ENCODE measurements around the gene RTBDN. TPM values are rescaled to one million over a fixed set of nuclear protein-coding genes. Genes with fewer than 3 reads are reported as not detected.

RTBDN gene
- polyA plus RNA-seq, 1 of the 3 experiments (the other 2 are of a cell fraction), result 0.72 TPM

- TF ChIP-seq CTCF (IDR thresholded peaks at IDR 0.05) (peak; percentile 60), EP300 (IDR thresholded peaks at IDR 0.05; ENCODE audit: borderline replicate concordance in 1 of 2, low read depth in 1 of 2, low read length in 1 of 2) (no peak)
These were observed 4.0 kb upstream of the RTBDN start, which contains the start of gene MAST1 (continued) for GRCh38 chr19:12838182-12838885.

- Histone ChIP-seq H3K36me3 (replicated peaks in 1 of 2; ENCODE audit: control insufficient read depth in 1 of 2, insufficient read depth in 2 of 2, low read length in 1 of 2) (no peaks in the 10 kb centered on the region), H3K27ac (ENCODE audit: low read depth in 2 of 2, low read length in 1 of 2) (no peak overlapping the region), H3K4me1 (ENCODE audit: control insufficient read depth in 1 of 2, insufficient read depth in 2 of 2, low read depth in 1 of 2, low read length in 1 of 2) (peaks cover 5 to 58% of the 10 kb centered on the region in 2 experiments; a peak in 2 of 4 replicates), H3K27me3 (ENCODE audit: insufficient read depth) (no peaks in the 10 kb centered on the region), H3K9ac (no peak overlapping the region), H4K20me1 (ENCODE audit: insufficient read depth) (no peaks in the 10 kb centered on the region), H3K79me2 (ENCODE audit: insufficient read depth) (no peaks in the 10 kb centered on the region), H3K4me2 (no peak overlapping the region), H3F3A (replicated peaks; ENCODE audit: insufficient read depth) (peaks cover 36% of the 10 kb centered on the region), H2AFZ (ENCODE audit: low read depth) (no peak overlapping the region), H3K9me3 (no peaks in the 10 kb centered on the region), H3K4me3 (ENCODE audit: low read depth in 2 of 2, low read length in 1 of 2) (no peak overlapping the region), H3K9me2 (no peaks in the 10 kb centered on the region)
- no peak for DNase-seq
- 79% methylated on average over 4 of the region's 4 CpGs for WGBS (ENCODE audit: low lambda C conversion rate)
- ChIA-PET CTCF (interaction anchor here (0.5 to 3.1 kb wide), 11 partner anchors 11 to 310 kb away, joined by 3 to 18 read pairs (median 4); partner anchors contain the start of gene RNASEH2A), POLR2A (interaction anchor here (1.1 to 1.3 kb wide), 2 partner anchors 8 to 35 kb away, joined by 3 read pairs; partner anchors contain the start of gene THSD8)
- TF ChIP-seq ELF1 (IDR thresholded peaks at IDR 0.05), result no peak
- no peak for TF ChIP-seq SIN3A (IDR thresholded peaks at IDR 0.05; ENCODE audit: borderline replicate concordance, low read depth, low read length)
- TF ChIP-seq MXI1 (IDR thresholded peaks at IDR 0.05; ENCODE audit: low read depth, low read length), result no peak
- no peak for TF ChIP-seq ZBTB33 (IDR thresholded peaks at IDR 0.05; ENCODE audit: borderline replicate concordance, low read depth)
- TF ChIP-seq FOXM1 (IDR thresholded peaks at IDR 0.05; ENCODE audit: low read depth), result no peak
- no peak for TF ChIP-seq MAX (IDR thresholded peaks at IDR 0.05; ENCODE audit: low read depth)
- TF ChIP-seq RAD21 (IDR thresholded peaks at IDR 0.05; ENCODE audit: low read length), result no peak
- TF ChIP-seq RCOR1 (IDR thresholded peaks at IDR 0.05; ENCODE audit: low read length), result no peak
- no peak for TF ChIP-seq TAF1 (IDR thresholded peaks at IDR 0.05; ENCODE audit: borderline replicate concordance, low read depth, low read length)
- no peak for TF ChIP-seq IRF3 (IDR thresholded peaks at IDR 0.05; ENCODE audit: low read depth, low read length)
- no peak for TF ChIP-seq RXRA (IDR thresholded peaks at IDR 0.05; ENCODE audit: borderline replicate concordance, low read depth)
- TF ChIP-seq EP300 (IDR thresholded peaks at IDR 0.05; ENCODE audit: borderline replicate concordance in 1 of 2, low read depth in 1 of 2, low read length in 1 of 2), result no peak
- no peak for TF ChIP-seq POLR2AphosphoS5 (IDR thresholded peaks at IDR 0.05; ENCODE audit: low read depth, low read length)
- TF ChIP-seq CHD2 (IDR thresholded peaks at IDR 0.05; ENCODE audit: low read length, partially characterized antibody), result no peak
- TF ChIP-seq RFX5 (IDR thresholded peaks at IDR 0.05; ENCODE audit: low read length), result no peak
- no peak for TF ChIP-seq GABPA (IDR thresholded peaks at IDR 0.05; ENCODE audit: low read depth)
- TF ChIP-seq MEF2A (IDR thresholded peaks at IDR 0.05; ENCODE audit: borderline replicate concordance, low read depth), result no peak
- no peak for TF ChIP-seq EZH2phosphoT487 (IDR thresholded peaks at IDR 0.05; ENCODE audit: borderline replicate concordance, low read depth)
- no peak for TF ChIP-seq GATA2 (CRISPR knock-in tag; IDR thresholded peaks at IDR 0.05)
- no peak for TF ChIP-seq JUND (IDR thresholded peaks at IDR 0.05)
These were observed 2.8 kb upstream of the RTBDN start for GRCh38 chr19:12837225-12837624.

All from SK-N-SH (cell line).